Activated T-cell treated with anti-CD3 and anti-CD28 coated beads, Interleukin-2, amount 50 U/mL, for 1 hour (primary cell): ENCODE data around the gene PRRT1B.
A peak's percentile ranks its signal among the peaks of the same experiment; 100 is the strongest.

Source experiments
- DNase-seq: peaks from one replicate; pipeline ENCODE4 v3.0.0-alpha.2; 2020

PRRT1B gene

GRCh38 chr9:131582466-131583336, 37.4 kb downstream of the PRRT1B start:
- no peak for DNase-seq

- no peak for DNase-seq
These were observed 38.0 kb downstream of the PRRT1B start for GRCh38 chr9:131583337-131583645.

- no peak for DNase-seq
These were observed 38.7 kb downstream of the PRRT1B start for GRCh38 chr9:131583836-131584555.

GRCh38 chr9:131584858-131585257, 39.5 kb downstream of the PRRT1B start:
- no peak for DNase-seq

- peak; percentile 43 for DNase-seq
These were observed 40.1 kb downstream of the PRRT1B start for GRCh38 chr9:131585375-131585774.

- DNase-seq, result no peak
These were observed 42.0 kb downstream of the PRRT1B start for GRCh38 chr9:131587331-131587730.

GRCh38 chr9:131587906-131588305, 42.6 kb downstream of the PRRT1B start:
- DNase-seq, result no peak

GRCh38 chr9:131588396-131588795, 43.1 kb downstream of the PRRT1B start:
- DNase-seq, result no peak

GRCh38 chr9:131589124-131589711, 43.9 kb downstream of the PRRT1B start:
- DNase-seq, result no peak

- no peak for DNase-seq
These were observed 44.7 kb downstream of the PRRT1B start for GRCh38 chr9:131589993-131590392.

GRCh38 chr9:131590449-131590848, 45.1 kb downstream of the PRRT1B start:
- no peak for DNase-seq

- DNase-seq, result peak; percentile 80
These were observed 45.9 kb downstream of the PRRT1B start for GRCh38 chr9:131590907-131591844.

- DNase-seq, result no peak
These were observed 46.5 kb downstream of the PRRT1B start for GRCh38 chr9:131591845-131592208.

GRCh38 chr9:131593091-131593820, 47.9 kb downstream of the PRRT1B start:
- DNase-seq, result no peak

- DNase-seq, result no peak
These were observed 48.8 kb downstream of the PRRT1B start for GRCh38 chr9:131593936-131594665.

- DNase-seq, result no peak
These were observed 49.8 kb downstream of the PRRT1B start for GRCh38 chr9:131594906-131595665.

- no peak for DNase-seq
These were observed 50.5 kb downstream of the PRRT1B start for GRCh38 chr9:131595696-131596429.

- DNase-seq, result no peak
These were observed 51.1 kb downstream of the PRRT1B start for GRCh38 chr9:131596430-131596743.

- DNase-seq, result no peak
These were observed 51.9 kb downstream of the PRRT1B start for GRCh38 chr9:131597246-131597645.

- no peak for DNase-seq
These were observed 52.8 kb downstream of the PRRT1B start for GRCh38 chr9:131598121-131598520.
